Activated CD4-positive, alpha-beta memory T cell treated with anti-CD3 and anti-CD28 coated beads for 36 hours (primary cell): Measurements from ENCODE around the gene GHRH. TPM values are rescaled to one million over a fixed set of nuclear protein-coding genes. Genes with fewer than 3 reads are reported as not detected.

Source experiments
- CTCF ChIA-PET: fragments of 350-600 bp; sonication (Branson Sonifier 250); formaldehyde crosslinking; loops from one replicate; lab custom pipeline; 2021; ENCODE audit warnings: antibody characterized with exemption, inconsistent platforms; lab: Charles Lee
- POLR2A ChIA-PET: fragments of 350-600 bp; sonication (Branson Sonifier 250); formaldehyde crosslinking; loops from one replicate; lab custom pipeline; 2021; ENCODE audit warnings: antibody characterized with exemption; lab: Charles Lee
- DNase-seq: peaks from one replicate; pipeline ENCODE4 v3.0.0-alpha.2; 2020
- H3K27ac Mint-ChIP-seq: one replicate; pipeline ENCODE4 v1.8.0; 2021; ENCODE audit warnings: mixed read lengths
- H3K27me3 Mint-ChIP-seq: one replicate; pipeline ENCODE4 v1.8.0; 2021; ENCODE audit warnings: mixed read lengths
- H3K36me3 Mint-ChIP-seq: one replicate; pipeline ENCODE4 v1.8.0; 2021; ENCODE audit warnings: mixed read lengths
- H3K4me1 Mint-ChIP-seq: one replicate; pipeline ENCODE4 v1.8.0; 2021; ENCODE audit warnings: low read depth, mixed read lengths
- H3K4me3 Mint-ChIP-seq: one replicate; pipeline ENCODE4 v1.8.0; 2021; ENCODE audit warnings: mild to moderate bottlenecking, mixed read lengths
- H3K9me3 Mint-ChIP-seq: one replicate; pipeline ENCODE4 v1.8.0; 2021; ENCODE audit warnings: mixed read lengths
- intact Hi-C: fragments of 100-400 bp; cut with micrococcal nuclease; formaldehyde crosslinking; loops from one replicate; pipeline ENCODE4 v1.15.1; 2023
- total RNA-seq, 2 experiments: library from RNA; stranded (reverse); gene quantifications; one replicate each; pipeline ENCODE4 v1.2.3, GENCODE V29; 2021

GHRH gene
- total RNA-seq, 2 experiments from 2014 or later: not detected

DNA sequence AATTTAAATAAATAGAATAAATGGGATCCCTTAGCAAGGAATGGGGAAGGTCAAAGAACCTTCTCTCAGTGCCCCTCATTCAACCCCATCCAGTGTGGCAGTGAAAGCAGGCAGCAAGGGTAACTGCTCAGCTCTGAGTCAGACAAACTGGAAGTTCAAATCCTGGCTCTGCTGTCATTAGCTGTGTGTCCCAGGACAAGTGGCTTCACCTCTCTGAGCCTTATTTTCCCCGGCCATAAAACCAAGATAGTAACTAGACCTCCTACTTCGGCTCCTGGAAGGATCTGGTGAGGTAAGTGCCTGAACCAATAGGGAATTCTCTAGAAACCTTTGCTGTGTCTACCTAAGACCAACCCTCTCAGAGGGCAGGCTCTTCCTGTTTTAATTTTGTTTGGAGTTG is 4.1 kb downstream of the GHRH start:
- POLR2A ChIA-PET: no interaction called here
- CTCF ChIA-PET: no interaction called here
- no peak overlapping the region for H3K27ac Mint-ChIP-seq

DNA sequence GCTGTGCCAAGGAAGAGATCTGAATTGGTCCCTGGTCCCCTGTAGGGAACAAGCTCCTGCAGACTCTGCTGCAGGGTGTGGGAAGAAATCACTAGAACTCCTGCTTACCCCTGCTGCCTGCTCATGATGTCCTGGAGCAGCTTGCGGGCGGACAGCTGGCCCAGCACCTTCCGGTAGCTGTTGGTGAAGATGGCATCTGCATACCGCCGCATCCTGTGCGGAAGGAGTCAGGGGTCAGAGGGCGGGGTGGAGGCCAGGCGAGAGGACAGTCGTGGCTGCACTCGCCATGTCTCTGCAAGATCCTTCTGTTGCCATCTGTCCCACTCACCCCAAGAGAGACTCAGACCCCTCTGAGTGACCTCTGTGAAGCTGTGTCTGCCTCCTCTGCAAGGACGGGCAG is 5.3 kb downstream of the GHRH start:
- intact Hi-C loops: no loop called here
- DNase-seq: no peak
- Mint-ChIP-seq H3K27ac (no peak overlapping the region), H3K27me3 (peaks cover 7% of the 10 kb centered on the region), H3K9me3 (peaks cover 6% of the 10 kb centered on the region), H3K4me1 (no peaks in the 10 kb centered on the region), H3K36me3 (no peaks in the 10 kb centered on the region), H3K4me3 (no peak overlapping the region)
- ChIA-PET POLR2A (no interaction called here), CTCF (no interaction called here)

More for the DNA sequence above, 4.1 kb downstream of the GHRH start:
- intact Hi-C loops: no loop called here
- Mint-ChIP-seq H3K9me3 (peaks cover 6% of the 10 kb centered on the region), H3K27me3 (peaks cover 7% of the 10 kb centered on the region), H3K4me1 (no peaks in the 10 kb centered on the region), H3K36me3 (no peaks in the 10 kb centered on the region), H3K4me3 (no peak overlapping the region)
- no peak for DNase-seq

DNA sequence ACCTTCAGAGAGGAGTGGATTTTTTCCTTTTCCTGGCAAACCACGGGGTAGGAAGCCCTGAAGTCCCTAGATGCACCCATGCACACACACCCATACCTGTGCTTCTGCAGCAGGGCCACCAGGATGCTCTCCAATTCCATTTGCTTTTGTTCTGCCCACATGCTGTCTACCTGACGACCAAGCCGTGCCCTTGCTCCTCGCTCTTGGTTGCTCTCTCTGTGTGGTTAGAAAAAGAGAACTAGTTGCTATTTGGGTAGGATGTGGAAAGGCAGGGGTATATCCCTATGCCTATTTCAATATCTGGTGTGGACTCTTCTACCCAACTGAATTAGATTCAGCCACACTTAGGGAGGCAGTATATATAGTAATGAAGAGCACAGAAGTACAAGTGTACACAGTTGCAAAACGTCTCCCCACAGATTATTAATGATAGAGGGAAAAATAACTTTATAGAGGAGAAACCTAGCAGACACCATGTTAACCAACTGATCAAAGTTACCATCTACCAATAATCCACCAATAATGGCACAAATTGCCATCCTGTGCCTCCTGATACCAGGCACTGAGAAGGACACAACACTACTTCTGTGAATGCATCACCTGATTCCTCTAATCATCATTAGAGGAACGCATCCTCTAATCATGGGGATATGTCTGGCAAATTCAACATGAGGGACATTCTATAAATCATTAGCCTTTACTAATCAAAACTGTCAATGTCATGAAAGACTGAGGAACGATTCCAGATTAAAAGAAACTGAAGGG is 7.3 kb downstream of the GHRH start:
- peaks cover 6% of the 10 kb centered on the region for H3K9me3 Mint-ChIP-seq
- H3K27me3 Mint-ChIP-seq: peaks cover 7% of the 10 kb centered on the region
- no peaks in the 10 kb centered on the region for H3K36me3 Mint-ChIP-seq
- H3K4me1 Mint-ChIP-seq: no peaks in the 10 kb centered on the region
- CTCF ChIA-PET: no interaction called here
- H3K27ac Mint-ChIP-seq: no peak overlapping the region
- no peak for DNase-seq
- intact Hi-C loops: no loop called here
- H3K4me3 Mint-ChIP-seq: no peak overlapping the region
- POLR2A ChIA-PET: no interaction called here

DNA sequence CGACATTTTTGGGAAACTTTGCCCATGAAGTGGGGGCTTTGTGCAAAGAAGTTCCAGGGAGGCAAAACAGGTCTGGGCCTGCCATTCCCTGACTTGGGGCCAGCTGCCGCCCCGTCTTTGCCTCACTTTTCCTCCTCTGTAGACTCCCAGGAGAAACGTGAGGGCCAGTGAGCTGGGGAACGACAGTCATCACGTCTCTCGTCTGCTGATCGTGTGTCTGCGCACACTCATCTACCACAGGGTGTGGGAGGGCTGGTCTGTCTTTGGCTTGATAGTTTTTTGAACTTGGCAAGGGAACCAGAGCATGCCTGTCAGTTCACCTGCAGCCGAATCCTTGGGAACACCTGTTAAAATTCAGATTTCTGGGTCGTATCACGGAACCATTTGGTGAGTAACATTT is 8.5 kb downstream of the GHRH start:
- intact Hi-C loops: no loop called here
- no peak for DNase-seq
- H3K9me3 Mint-ChIP-seq: peaks cover 6% of the 10 kb centered on the region
- H3K4me3 Mint-ChIP-seq: no peak overlapping the region
- H3K36me3 Mint-ChIP-seq: no peaks in the 10 kb centered on the region
- no peak overlapping the region for H3K27ac Mint-ChIP-seq
- POLR2A ChIA-PET: no interaction called here
- CTCF ChIA-PET: no interaction called here
- peaks cover 5% of the 10 kb centered on the region for H3K27me3 Mint-ChIP-seq
- H3K4me1 Mint-ChIP-seq: no peaks in the 10 kb centered on the region

DNA sequence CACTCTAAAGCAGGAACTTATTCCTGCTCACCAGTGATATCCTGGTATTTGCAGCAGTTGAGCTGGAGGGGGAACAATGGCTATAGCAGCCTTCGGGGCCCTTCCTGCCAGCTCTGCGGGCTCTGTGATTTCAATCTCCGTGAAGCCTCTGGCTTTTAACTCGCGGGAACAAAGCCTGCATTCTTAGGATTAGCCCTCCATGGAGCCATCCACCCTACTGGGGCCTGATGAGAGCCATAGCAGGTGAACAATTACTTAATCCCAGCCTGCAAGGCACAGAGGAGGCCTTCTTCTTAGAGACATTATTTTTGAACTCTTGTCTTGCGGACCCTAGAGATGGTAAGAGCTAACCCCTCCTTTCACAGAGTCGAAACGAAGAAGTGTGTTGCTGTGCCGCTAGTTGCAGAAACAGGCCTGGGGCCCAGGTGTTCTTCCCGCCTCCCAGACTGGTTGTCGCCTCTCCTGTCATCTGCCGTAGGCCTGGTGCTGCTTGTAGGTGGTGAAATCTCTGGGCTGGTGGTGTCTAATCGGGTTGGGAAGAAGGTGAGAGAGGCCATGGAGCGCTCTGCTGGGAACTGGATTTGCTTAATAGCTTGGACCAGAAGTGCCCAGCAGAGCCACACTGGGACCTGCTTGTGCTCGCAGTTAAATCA is 9.7 kb downstream of the GHRH start:
- H3K27me3 Mint-ChIP-seq: peaks cover 5% of the 10 kb centered on the region
- intact Hi-C loops: no loop called here
- CTCF ChIA-PET: no interaction called here
- no peak overlapping the region for H3K27ac Mint-ChIP-seq
- H3K4me1 Mint-ChIP-seq: no peaks in the 10 kb centered on the region
- POLR2A ChIA-PET: no interaction called here
- H3K4me3 Mint-ChIP-seq: no peak overlapping the region
- peaks cover 6% of the 10 kb centered on the region for H3K9me3 Mint-ChIP-seq
- no peaks in the 10 kb centered on the region for H3K36me3 Mint-ChIP-seq
- DNase-seq: no peak

DNA sequence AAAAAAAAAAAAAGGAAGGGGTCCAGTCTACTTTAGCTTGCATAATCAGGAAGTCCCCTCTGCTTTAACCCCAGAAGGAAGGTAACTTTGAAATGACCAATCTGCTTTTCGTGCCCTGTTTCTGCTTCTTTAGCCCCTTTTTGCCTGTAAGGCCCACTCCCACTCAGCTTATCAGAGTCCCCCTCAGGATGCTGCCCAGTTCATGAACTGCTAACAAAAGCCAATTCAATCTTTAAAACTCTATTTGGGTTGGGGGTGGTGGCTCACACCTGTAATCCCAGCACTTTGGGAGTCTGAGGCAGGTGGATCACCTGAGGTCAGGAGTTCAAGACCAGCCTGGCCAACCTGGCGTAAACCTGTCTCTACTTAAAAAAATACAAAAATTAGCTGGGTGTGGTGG is 12.3 kb downstream of the GHRH start:
- CTCF ChIA-PET: interaction anchor here (0.7 kb wide), 1 partner anchor 279 kb away, joined by 4 read pairs; no protein-coding TSS in a partner anchor
- POLR2A ChIA-PET: no interaction called here
- no peak for DNase-seq
- peaks cover 3% of the 10 kb centered on the region for H3K9me3 Mint-ChIP-seq
- H3K4me1 Mint-ChIP-seq: no peaks in the 10 kb centered on the region
- intact Hi-C loops: no loop called here
- H3K27ac Mint-ChIP-seq: no peak overlapping the region
- no peaks in the 10 kb centered on the region for H3K36me3 Mint-ChIP-seq
- H3K4me3 Mint-ChIP-seq: no peak overlapping the region
- peaks cover 3% of the 10 kb centered on the region for H3K27me3 Mint-ChIP-seq

DNA sequence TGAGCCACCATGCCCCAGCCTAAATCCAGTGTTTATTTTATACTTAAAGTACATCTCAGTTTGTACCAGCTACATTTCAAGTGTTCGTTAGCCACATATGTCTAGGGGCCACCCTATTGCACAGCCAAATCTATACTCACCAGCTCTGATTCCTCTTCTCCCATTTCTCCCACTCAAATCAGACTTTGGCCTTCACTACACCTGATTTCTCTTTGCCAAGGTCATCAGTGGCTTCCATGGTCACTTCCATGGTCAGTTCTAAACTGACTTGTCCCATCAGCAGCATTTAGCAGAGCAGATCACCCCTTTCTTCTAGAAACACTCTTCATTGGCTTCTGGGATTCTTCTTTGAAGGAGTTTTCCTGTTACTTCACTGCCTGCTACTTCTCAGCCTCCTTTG is 14.1 kb downstream of the GHRH start:
- no peak overlapping the region for H3K27ac Mint-ChIP-seq
- ChIA-PET CTCF (interaction anchor here (0.9 kb wide), 1 partner anchor 287 kb away, joined by 3 read pairs; no protein-coding TSS in a partner anchor), POLR2A (no interaction called here)

DNA sequence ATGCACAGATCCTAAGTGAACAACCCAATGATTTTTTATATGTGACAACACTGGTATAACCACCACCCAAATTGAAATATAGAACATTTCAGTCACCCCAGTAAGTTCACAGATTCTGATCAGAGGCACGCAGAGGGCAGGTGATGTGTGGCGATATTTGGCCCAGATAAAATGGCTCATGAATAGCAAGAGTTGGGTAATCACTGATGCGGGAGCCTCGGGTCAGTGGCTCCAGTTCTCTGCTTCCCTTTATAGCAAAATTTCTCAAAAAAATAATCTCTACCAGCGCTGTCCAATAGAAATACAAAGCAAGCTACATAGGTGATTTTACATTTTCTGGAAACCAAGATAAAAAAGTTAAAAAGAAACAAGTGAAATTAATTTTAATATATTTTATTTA is 14.9 kb downstream of the GHRH start:
- POLR2A ChIA-PET: no interaction called here

More for the DNA sequence above, 14.1 kb downstream of the GHRH start:
- no peaks in the 10 kb centered on the region for H3K4me1 Mint-ChIP-seq
- no peak for DNase-seq
- H3K36me3 Mint-ChIP-seq: peaks cover 9% of the 10 kb centered on the region
- no peak overlapping the region for H3K4me3 Mint-ChIP-seq
- no peaks in the 10 kb centered on the region for H3K27me3 Mint-ChIP-seq
- intact Hi-C loops: no loop called here
- no peaks in the 10 kb centered on the region for H3K9me3 Mint-ChIP-seq

DNA sequence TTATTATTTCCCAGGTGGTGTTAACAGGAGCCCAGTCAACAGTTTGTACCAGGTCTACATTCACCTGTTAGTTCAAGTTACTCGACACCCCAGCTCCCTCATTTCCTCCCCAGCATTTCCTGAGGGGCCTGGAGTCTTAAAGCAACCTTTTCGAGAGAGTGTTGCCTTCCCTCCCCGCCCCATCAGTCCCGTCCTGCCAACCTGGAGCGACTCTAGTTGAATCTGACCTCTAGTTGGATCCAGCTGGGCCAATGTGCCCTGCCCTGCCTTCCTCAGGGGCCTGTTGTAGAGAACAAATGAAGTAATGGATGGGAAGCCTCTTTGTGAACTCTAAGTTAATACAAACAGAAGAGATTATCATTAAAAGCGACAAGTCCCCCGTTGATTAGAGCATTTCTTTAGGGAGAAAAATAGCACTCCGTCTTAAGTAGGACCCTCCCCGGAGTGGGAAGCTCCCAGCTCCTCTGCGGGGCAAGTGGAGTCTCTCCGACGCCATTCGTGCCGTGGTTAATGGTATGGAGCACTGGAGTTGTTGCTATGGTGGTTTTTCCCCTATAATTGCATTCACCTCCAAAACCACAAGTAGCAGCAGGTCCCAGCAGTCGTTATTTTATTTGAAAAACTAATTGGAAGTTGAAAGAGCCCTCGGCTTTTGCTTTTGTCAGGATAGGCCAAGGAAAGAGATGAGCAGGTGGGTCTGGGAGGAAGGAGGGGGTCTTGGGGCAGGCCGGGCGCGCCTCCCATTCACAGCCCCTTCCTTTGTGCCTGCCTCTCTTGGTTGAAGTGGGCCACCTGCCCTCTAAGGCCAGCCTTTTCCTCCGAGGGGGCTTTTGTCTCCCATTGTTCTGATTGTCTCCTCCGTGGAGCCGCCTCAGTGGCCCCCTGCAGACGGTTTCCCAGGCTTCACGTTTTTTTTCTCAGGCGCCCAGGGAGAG is 16.1 kb downstream of the GHRH start:
- H3K27ac Mint-ChIP-seq: no peak overlapping the region

More for the DNA sequence above, 14.9 kb downstream of the GHRH start:
- Mint-ChIP-seq H3K36me3 (peaks cover 14% of the 10 kb centered on the region), H3K27me3 (no peaks in the 10 kb centered on the region), H3K27ac (no peak overlapping the region), H3K4me1 (no peaks in the 10 kb centered on the region), H3K4me3 (no peak overlapping the region), H3K9me3 (no peaks in the 10 kb centered on the region)
- intact Hi-C loops: no loop called here
- no peak for DNase-seq
- CTCF ChIA-PET: interaction anchor here (0.9 kb wide), 1 partner anchor 288 kb away, joined by 3 read pairs; no protein-coding TSS in a partner anchor

DNA sequence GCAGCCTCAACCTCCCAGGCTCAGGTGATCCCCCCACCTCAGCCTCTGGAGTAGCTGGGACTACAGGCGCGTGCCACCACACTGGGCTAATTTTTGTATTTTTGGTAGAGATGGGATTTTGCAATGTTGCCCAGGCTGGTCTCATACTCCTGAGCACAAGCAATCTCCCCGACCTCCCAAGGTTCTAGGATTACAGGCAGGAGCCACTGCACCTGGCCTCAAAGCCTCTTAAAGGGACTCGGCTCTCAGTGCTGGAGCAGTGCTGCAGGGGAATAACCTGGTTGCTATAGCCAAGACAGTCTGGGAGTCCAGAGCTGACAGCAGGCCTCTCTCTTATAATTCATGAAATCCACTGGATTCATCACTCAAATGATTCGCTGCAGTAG is 17.0 kb downstream of the GHRH start:
- Mint-ChIP-seq H3K27me3 (no peaks in the 10 kb centered on the region), H3K4me3 (no peak overlapping the region), H3K4me1 (no peaks in the 10 kb centered on the region), H3K27ac (no peak overlapping the region), H3K9me3 (no peaks in the 10 kb centered on the region), H3K36me3 (peaks cover 29% of the 10 kb centered on the region)
- intact Hi-C loops: no loop called here
- POLR2A ChIA-PET: interaction anchor here (0.6 kb wide), 1 partner anchor 185 kb away, joined by 3 read pairs; no protein-coding TSS in a partner anchor
- DNase-seq: no peak
- CTCF ChIA-PET: no interaction called here

More for the DNA sequence above, 16.1 kb downstream of the GHRH start:
- ChIA-PET POLR2A (no interaction called here), CTCF (no interaction called here)
- Mint-ChIP-seq H3K4me3 (no peak overlapping the region), H3K9me3 (no peaks in the 10 kb centered on the region), H3K4me1 (no peaks in the 10 kb centered on the region), H3K27me3 (no peaks in the 10 kb centered on the region), H3K36me3 (peaks cover 22% of the 10 kb centered on the region)
- intact Hi-C loops: no loop called here
- DNase-seq: no peak

DNA sequence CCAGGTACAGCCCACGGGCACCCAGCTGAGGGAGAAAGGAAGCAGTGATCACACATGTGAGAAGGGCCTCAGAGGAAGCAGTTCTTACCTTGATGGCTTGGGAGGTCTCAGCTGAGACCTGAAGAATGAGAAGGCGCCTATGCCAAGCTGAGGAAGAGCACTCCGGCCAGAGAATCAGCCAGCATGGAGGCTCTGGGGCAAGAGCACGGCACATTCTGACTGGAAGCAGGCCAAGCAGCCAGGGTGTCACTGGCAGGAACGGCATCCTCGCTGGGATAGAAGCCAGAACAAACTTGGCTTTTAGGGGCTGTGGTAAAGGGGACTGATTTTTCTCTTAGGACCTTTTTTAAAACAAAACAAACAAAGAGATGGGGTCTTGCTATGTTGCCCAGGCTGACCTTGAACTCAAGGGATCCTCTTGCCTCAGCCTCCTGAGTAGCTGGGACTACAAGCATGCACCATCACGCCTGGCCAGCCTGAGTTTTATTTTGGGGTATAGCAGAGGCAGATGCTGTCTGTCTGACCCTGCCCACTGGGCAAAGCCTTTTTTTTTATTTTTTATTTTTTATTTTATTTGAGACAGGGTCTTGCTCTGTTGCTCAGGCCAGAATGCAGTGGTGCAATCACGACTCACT is 17.6 kb downstream of the GHRH start:
- CTCF ChIA-PET: no interaction called here
- Mint-ChIP-seq H3K4me1 (no peaks in the 10 kb centered on the region), H3K9me3 (no peaks in the 10 kb centered on the region), H3K27ac (no peak overlapping the region), H3K36me3 (peaks cover 29% of the 10 kb centered on the region), H3K27me3 (no peaks in the 10 kb centered on the region), H3K4me3 (no peak overlapping the region)
- intact Hi-C loops: no loop called here
- DNase-seq: no peak
- POLR2A ChIA-PET: interaction anchor here (0.6 kb wide), 1 partner anchor 184 kb away, joined by 3 read pairs; no protein-coding TSS in a partner anchor
